Endothelial cell of umbilical vein (primary cell): ENCODE measurements around the gene LMX1A.

Experiments
- CTCF ChIP-seq, 2 donors: IDR thresholded peaks; 1 replicate in 1 of 2; 2 replicates in 1 of 2; pipeline ENCODE4 v1.5.1; 2011; ENCODE audit warnings: low read length in 2 of 2, mild to moderate bottlenecking in 2 of 2, moderate library complexity in 2 of 2, control low read depth in 1 of 2, inconsistent platforms in 1 of 2, low read depth in 1 of 2; ENCODE audit not compliant: insufficient read depth in 1 of 2; ENCODE audit errors: extremely low read depth in 1 of 2
- EZH2 ChIP-seq: IDR thresholded peaks from 2 replicates; pipeline ENCODE4 v1.6.1; 2012; ENCODE audit warnings: borderline replicate concordance, low read depth, mild to moderate bottlenecking, moderate library complexity, low read length, inconsistent platforms; ENCODE audit not compliant: severe bottlenecking
- FOS ChIP-seq: IDR thresholded peaks from 2 replicates; pipeline ENCODE4 v1.6.1; 2011; ENCODE audit warnings: mild to moderate bottlenecking, low read length, moderate library complexity, borderline replicate concordance; ENCODE audit not compliant: insufficient read depth
- GATA2 ChIP-seq: IDR thresholded peaks from 2 replicates; pipeline ENCODE4 v1.7.0; 2011; ENCODE audit warnings: low read depth, mild to moderate bottlenecking, moderate library complexity, mixed read lengths, low read length; ENCODE audit not compliant: insufficient read length, insufficient read depth
- JUN ChIP-seq: IDR thresholded peaks from 2 replicates; pipeline ENCODE4 v1.6.1; 2011; ENCODE audit warnings: borderline replicate concordance, low read depth; ENCODE audit not compliant: insufficient read length, insufficient read depth
- MAX ChIP-seq: IDR thresholded peaks from 2 replicates; pipeline ENCODE4 v1.6.1; 2011; ENCODE audit not compliant: insufficient read depth, insufficient read length
- MYC ChIP-seq: IDR thresholded peaks from one replicate; pipeline ENCODE4 v1.6.1; 2011; ENCODE audit warnings: mild to moderate bottlenecking, low read depth, low read length
- POLR2A ChIP-seq: IDR thresholded peaks from 2 replicates; pipeline ENCODE4 v1.6.1; 2012; ENCODE audit warnings: low read depth, mild to moderate bottlenecking, control low read depth, low read length
- POLR2AphosphoS5 ChIP-seq: IDR thresholded peaks from 2 replicates; pipeline ENCODE4 v1.6.1; 2012; ENCODE audit warnings: low read depth, mild to moderate bottlenecking, control low read depth, low read length, moderate library complexity; ENCODE audit not compliant: insufficient read depth

GRCh38 chr1:165212229-165212628 lies 144.3 kb downstream of the LMX1A start:
- TF ChIP-seq CTCF (IDR thresholded peaks at IDR 0.05; ENCODE audit: extremely low read depth in 1 of 2, insufficient read depth in 1 of 2, low read depth in 1 of 2, low read length in 2 of 2): no peak
- TF ChIP-seq POLR2A: no peak
- no peak for TF ChIP-seq MAX
- no peak for TF ChIP-seq POLR2AphosphoS5
- no peak for TF ChIP-seq FOS
- TF ChIP-seq MYC: no peak
- TF ChIP-seq EZH2: no peak
- no peak for TF ChIP-seq JUN
- TF ChIP-seq GATA2: no peak
